K562 (cell line): ENCODE measurements around the gene EGFR. TPM values are rescaled to one million over a fixed set of nuclear protein-coding genes. Genes with fewer than 3 reads are reported as not detected.

Source experiments
- ATAC-seq: fragments of 200-7000 bp; cut with Tn5 transposase; 3 replicates; pipeline ENCODE4 v1.9.1; 2020; ENCODE audit warnings: moderate library complexity
- BruUV-seq: library from RNA; stranded (reverse); fragments of 400-500 nt; replicated peaks from 2 replicates; lab custom pipeline; 2021; lab: Mats Ljungman, UMichigan
- CTCF ChIA-PET: fragments of 300-600 bp; formaldehyde crosslinking; extraction: SDS; loops from one replicate; lab custom pipeline; 2021; ENCODE audit warnings: low intra/inter-chr PET ratio; lab: Yijun Ruan, JAX
- POLR2A ChIA-PET: fragments of 300-600, 350-650 bp; sonication (Branson Sonifier 250); formaldehyde crosslinking; extraction: SDS; loops from one replicate; lab custom pipeline; 2021; ENCODE audit warnings: antibody characterized with exemption, inconsistent platforms; lab: Yijun Ruan, JAX
- DNase-seq, 4 experiments: peaks; one replicate each; pipeline versions ENCODE4 v3.0.0 to v3.0.0-alpha.2; 2011 to 2018; ENCODE audit warnings: low spot score in 3 of 4, mixed read lengths in 3 of 4; ENCODE audit errors: extremely low read depth in 1 of 4
- FAIRE-seq: peaks from 2 replicates; lab custom pipeline; 2011; peaks lifted over from hg19 to GRCh38; lab: Jason Lieb, UNC
- H2AFZ ChIP-seq: 2 replicates; pipeline ENCODE4 v1.6.0; 2011; ENCODE audit warnings: low read depth, low read length, control low read depth, inconsistent platforms
- H3K27ac ChIP-seq: fragments of 200-600 bp; 3 replicates; pipeline ENCODE4 v1.8.0; 2011; ENCODE audit warnings: low read depth, mild to moderate bottlenecking, control low read depth, inconsistent platforms, low read length, moderate library complexity, mixed read lengths; ENCODE audit errors: extremely low read depth
- H3K27me3 ChIP-seq, 2 experiments: fragments of 300-600 bp in 1 of 2; 2 replicates in 1 of 2; 3 replicates in 1 of 2; pipeline versions ENCODE4 v1.6.0 to v1.8.0; 2011; ENCODE audit warnings: inconsistent platforms in 2 of 2, low read length in 2 of 2, mild to moderate bottlenecking in 1 of 2, mixed read lengths in 1 of 2, moderate library complexity in 1 of 2; ENCODE audit not compliant: control insufficient read depth in 2 of 2, insufficient read depth in 2 of 2
- H3K36me3 ChIP-seq: fragments of 300-600 bp; 3 replicates; pipeline ENCODE4 v1.8.0; 2011; ENCODE audit warnings: mild to moderate bottlenecking, low read length, inconsistent platforms; ENCODE audit not compliant: control insufficient read depth, insufficient read depth
- H3K4me1 ChIP-seq, 2 experiments: fragments of 200-600 bp in 1 of 2; replicated peaks in 1 of 2; 2 replicates in 1 of 2; 3 replicates in 1 of 2; pipeline versions ENCODE4 v1.5.1 to v1.8.0; 2011; ENCODE audit warnings: inconsistent platforms in 2 of 2, low read length in 2 of 2, mild to moderate bottlenecking in 1 of 2, mixed read lengths in 1 of 2, moderate library complexity in 1 of 2; ENCODE audit not compliant: control insufficient read depth in 2 of 2, insufficient read depth in 2 of 2
- H3K4me2 ChIP-seq: 2 replicates; pipeline ENCODE4 v1.6.1; 2011; ENCODE audit warnings: low read length, control low read depth, inconsistent platforms, mixed read lengths; ENCODE audit not compliant: insufficient read depth
- H3K4me3 ChIP-seq: fragments of 200-600 bp; sonication (generic), shearing (Covaris generic); 2 replicates; pipeline ENCODE4 v1.5.1; 2016; ENCODE audit warnings: control low read depth, inconsistent platforms
- H3K79me2 ChIP-seq: fragments of 200-600 bp; 3 replicates; pipeline ENCODE4 v1.8.0; 2011; ENCODE audit warnings: low read length, inconsistent platforms; ENCODE audit not compliant: control insufficient read depth, insufficient read depth
- H3K9ac ChIP-seq, 2 experiments: 2 replicates each; pipeline versions ENCODE4 v1.6.0 to v1.6.1; 2011; ENCODE audit warnings: low read depth in 2 of 2, low read length in 2 of 2, control low read depth in 1 of 2, inconsistent platforms in 1 of 2, mild to moderate bottlenecking in 1 of 2, mixed read lengths in 1 of 2; ENCODE audit not compliant: insufficient read depth in 1 of 2
- H3K9me1 ChIP-seq: one replicate; pipeline ENCODE4 v1.6.0; 2011; ENCODE audit warnings: inconsistent platforms, mild to moderate bottlenecking, low read length, moderate library complexity; ENCODE audit not compliant: control insufficient read depth, insufficient read depth
- H3K9me3 ChIP-seq: replicated peaks from 2 replicates; pipeline ENCODE4 v1.5.1; 2011; ENCODE audit warnings: low read depth, low read length, inconsistent platforms; ENCODE audit not compliant: control insufficient read depth, insufficient read depth
- H4K20me1 ChIP-seq: replicated peaks from 2 replicates; pipeline ENCODE4 v1.6.1; 2011; ENCODE audit warnings: low read length, inconsistent platforms, mixed read lengths; ENCODE audit not compliant: control insufficient read depth, insufficient read depth
- BMI1 ChIP-seq: fragments of 150-350 bp; IDR thresholded peaks from 2 replicates; pipeline ENCODE4 v1.6.1; 2014; ENCODE audit warnings: low read length
- CTCF ChIP-seq, 3 experiments: IDR thresholded peaks in 2 of 3; conservative IDR thresholded peaks in 1 of 3; 2 replicates each; pipeline ENCODE4 v1.5.1; 2011 to 2012; ENCODE audit warnings: low read length in 3 of 3, mild to moderate bottlenecking in 3 of 3, control low read depth in 2 of 3, improper control_type of control experiment in 1 of 3, inconsistent platforms in 1 of 3, low read depth in 1 of 3, mixed read lengths in 1 of 3, moderate library complexity in 1 of 3; ENCODE audit not compliant: insufficient read depth in 2 of 3
- E2F8 ChIP-seq: fragments of 450-650 bp; IDR thresholded peaks from 2 replicates; pipeline ENCODE4 v1.7.1; 2018; ENCODE audit warnings: mild to moderate bottlenecking, low read depth; ENCODE audit not compliant: partially characterized antibody
- GTF3C2 ChIP-seq: IDR thresholded peaks from 3 replicates; pipeline ENCODE4 v1.6.1; 2011; ENCODE audit warnings: borderline replicate concordance, mild to moderate bottlenecking, moderate library complexity; ENCODE audit not compliant: insufficient read length; ENCODE audit errors: extremely low read depth
- HDAC8 ChIP-seq: fragments of 450-650 bp; IDR thresholded peaks from 2 replicates; pipeline ENCODE4 v1.6.1; 2016; ENCODE audit warnings: mild to moderate bottlenecking, missing genetic modification characterization, moderate library complexity, missing compliant biosample characterization
- MAX ChIP-seq: sonication (generic); formaldehyde crosslinking; IDR thresholded peaks from 2 replicates; pipeline ENCODE4 v1.9.0; 2022; ENCODE audit warnings: mild to moderate bottlenecking, missing genetic modification reagents
- MLLT1 ChIP-seq, 2 experiments: fragments of 450-650 bp; IDR thresholded peaks; 2 replicates each; pipeline ENCODE4 v1.6.1; 2016
- NR4A1 ChIP-seq, 2 experiments: fragments of 250-450 bp in 1 of 2; fragments of 450-650 bp in 1 of 2; sonication (Bioruptor Pico) in 1 of 2; IDR thresholded peaks; 2 replicates each; pipeline versions ENCODE4 v1.4.0 to v1.6.1; 2016 to 2020; ENCODE audit warnings: mild to moderate bottlenecking in 2 of 2, missing compliant biosample characterization in 1 of 2, missing genetic modification characterization in 1 of 2, moderate library complexity in 1 of 2
- POLR2AphosphoS5 ChIP-seq: IDR thresholded peaks from 2 replicates; pipeline ENCODE4 v1.6.1; 2011; ENCODE audit warnings: mild to moderate bottlenecking, low read depth, low read length, moderate library complexity; ENCODE audit not compliant: control insufficient read depth, insufficient read depth
- RBM34 ChIP-seq: fragments of 200-400 bp; formaldehyde crosslinking; IDR thresholded peaks from 2 replicates; pipeline ENCODE4 v1.6.1; 2018; ENCODE audit warnings: low read length, borderline replicate concordance; ENCODE audit not compliant: insufficient read depth
- SMAD3 ChIP-seq: fragments of 450-650 bp; formaldehyde crosslinking; conservative IDR thresholded peaks from 2 replicates; pipeline ENCODE4 v1.4.0; 2020; ENCODE audit warnings: mild to moderate bottlenecking
- ZNF644 ChIP-seq: fragments of 200-800 bp; sonication (Bioruptor generic); IDR thresholded peaks from 2 replicates; pipeline ENCODE4 v1.6.1; 2016; ENCODE audit warnings: low read depth, missing genetic modification characterization, missing compliant biosample characterization
- WGBS: fragments of 100-300 bp; shearing (Covaris generic); methylation state at CpG from one replicate; pipeline ENCODE4 v1.1.6; 2016; ENCODE audit warnings: low coverage, mixed read lengths; ENCODE audit not compliant: insufficient coverage; ENCODE audit errors: missing lambda C conversion rate; 5-methylcytosine and 5-hydroxymethylcytosine counted together
- in situ Hi-C: fragments of 300-500 bp; cut with MboI; formaldehyde crosslinking; loops from 4 replicates; pipeline ENCODE4 v1.15.0; 2018; ENCODE audit warnings: inconsistent platforms, mixed read lengths
- intact Hi-C: fragments of 100-400 bp; cut with micrococcal nuclease; formaldehyde crosslinking; loops from 2 replicates; pipeline ENCODE4 v1.14.2; 2022
- polyA plus RNA-seq, 8 experiments: library from polyadenylated mRNA; depleted of rRNA in 4 of 8; stranded (reverse) in 5 of 8; unstranded in 3 of 8; fragments of >200 nt; fragmentation: Nextera tagmentation in 2 of 8; fragmentation: Illumina TruSeq in 1 of 8; extraction: Ambion mirVana in 2 of 8; extraction: Trizol in 1 of 8; gene quantifications; 2 replicates each; pipeline versions ENCODE4 v1.2.1 to v1.2.3, GENCODE V29; 2011 to 2014; ENCODE audit warnings: inconsistent platforms in 1 of 8, missing spikeins in 1 of 8
- total RNA-seq, 7 experiments: library from RNA; depleted of rRNA in 6 of 7; stranded (reverse); fragments of >200 nt in 6 of 7; fragmentation: Illumina TruSeq in 2 of 7; extraction: Trizol in 2 of 7; gene quantifications; 2 replicates each; pipeline versions ENCODE4 v1.2.1 to v1.2.3, GENCODE V29; 2011 to 2021; ENCODE audit warnings: low replicate concordance in 1 of 7

Gene EGFR
- total and polyA plus RNA-seq, 9 of the 15 experiments (the other 6 are each of a cell fraction or from before 2014, with no cell fraction given): 0.13 TPM; not detected in 8

- CTCF ChIA-PET: no interaction called here
- H4K20me1 ChIP-seq: no peaks in the 10 kb centered on the region; the same call in 1 of the 2 replicates
- WGBS: 2% methylated on average over 5 of the region's 5 CpGs
- H3K4me3 ChIP-seq: no peak overlapping the region
- no peak overlapping the region for H3K9ac ChIP-seq
- no peaks in the 10 kb centered on the region for H3K9me1 ChIP-seq
- no peaks in the 10 kb centered on the region for H3K79me2 ChIP-seq
- DNase-seq (no peak), FAIRE-seq (no peak), ATAC-seq (no peak)
- BruUV-seq: no TSS peak
- intact Hi-C loops: no loop called here
- POLR2A ChIA-PET: no interaction called here
- H2AFZ ChIP-seq: no peak overlapping the region
- in situ Hi-C loops: no loop called here
- H3K4me2 ChIP-seq: no peak overlapping the region
- no peaks in the 10 kb centered on the region; a peak in 1 of 5 replicates for H3K4me1 ChIP-seq
- no peaks in the 10 kb centered on the region for H3K36me3 ChIP-seq
- H3K27ac ChIP-seq: no peak overlapping the region
- H3K9me3 ChIP-seq: no peaks in the 10 kb centered on the region
- peaks cover 4 to 26% of the 10 kb centered on the region in 2 experiments; a peak in 3 of 5 replicates for H3K27me3 ChIP-seq
- TF ChIP-seq ZNF644: no peak
- no peak for TF ChIP-seq CTCF (IDR thresholded peaks at IDR 0.05 in 2 of 3, conservative IDR thresholded peaks at IDR 0.05 in 1 of 3; ENCODE audit: insufficient read depth in 2 of 3, low read depth in 1 of 3, low read length in 3 of 3)
- TF ChIP-seq BMI1: no peak
- no peak for TF ChIP-seq E2F8
- TF ChIP-seq SMAD3: no peak
- TF ChIP-seq GTF3C2: no peak
- no peak for TF ChIP-seq POLR2AphosphoS5
- TF ChIP-seq MLLT1 (IDR thresholded peaks at IDR 0.05): no peak
- no peak for TF ChIP-seq MAX (CRISPR knock-in tag)
- TF ChIP-seq NR4A1 (CRISPR knock-in tag; IDR thresholded peaks at IDR 0.05): no peak
- TF ChIP-seq NR4A1 (tag; IDR thresholded peaks at IDR 0.05): no peak
- TF ChIP-seq RBM34: no peak
- no peak for TF ChIP-seq HDAC8
These were observed 227.4 kb downstream of the EGFR start for GRCh38 chr7:55246171-55246570.
